ENCODE data around the gene REELD1. TPM values are rescaled to one million over a fixed set of nuclear protein-coding genes. Genes with fewer than 3 reads are reported as not detected.

Gene REELD1
- total and polyA plus RNA-seq, 12 donors, result 0.14 to 1.1 (median 0.40) TPM; not detected in 7

- DNase-seq, result no peak
- Histone ChIP-seq H3K36me3 (replicated peaks in 1 of 2) (no peaks in the 10 kb centered on the region), H3K4me1 (replicated peaks in 1 of 2) (no peaks in the 10 kb centered on the region), H3K27me3 (no peaks in the 10 kb centered on the region), H3K4me3 (no peak overlapping the region), H3K9me3 (replicated peaks in 1 of 3) (no peaks in the 10 kb centered on the region), H3K27ac (no peak overlapping the region)
- WGBS, 4 donors, result 70 to 91% (median 84%) methylated on average over 1 of the region's 1 CpG
- TF ChIP-seq POLR2A (IDR thresholded peaks at IDR 0.05), result no peak
- TF ChIP-seq CTCF (IDR thresholded peaks at IDR 0.05), result no peak
- intact Hi-C loops (cut with DNase I), result no loop called here
Observed at GRCh38 chr4:146232131-146232722, 17.9 kb downstream of the REELD1 start.

GRCh38 chr4:146235654-146236177 lies 21.4 kb downstream of the REELD1 start:
- no peaks in the 10 kb centered on the region for H3K27me3 ChIP-seq
- 71 to 87% (median 75%) methylated on average over 8 of the region's 8 CpGs for WGBS, 4 donors
- no peak overlapping the region for H3K4me3 ChIP-seq
- peak in 4 of 7 donors; percentile 29 to 41 (median 34) for DNase-seq
- H3K36me3 ChIP-seq (replicated peaks in 1 of 2), result no peaks in the 10 kb centered on the region
- intact Hi-C loops (cut with DNase I), result no loop called here
- TF ChIP-seq POLR2A (IDR thresholded peaks at IDR 0.05) (no peak), CTCF (IDR thresholded peaks at IDR 0.05) (no peak)
- no peaks in the 10 kb centered on the region for H3K9me3 ChIP-seq (replicated peaks in 1 of 3)
- H3K4me1 ChIP-seq (replicated peaks in 1 of 2), result peaks cover 0 to 3% of the 10 kb centered on the region in 2 donors
- peak overlapping the region in 1 of 5 donors; percentile 33 for H3K27ac ChIP-seq

- DNase-seq, result no peak
- WGBS, 4 donors, result 73 to 94% (median 83%) methylated on average over 5 of the region's 5 CpGs
- no peaks in the 10 kb centered on the region for H3K27me3 ChIP-seq
- TF ChIP-seq POLR2A (IDR thresholded peaks at IDR 0.05), result no peak
- no peak for TF ChIP-seq CTCF (IDR thresholded peaks at IDR 0.05)
- intact Hi-C loops (cut with DNase I), result no loop called here
- no peak overlapping the region for H3K4me3 ChIP-seq
- no peaks in the 10 kb centered on the region for H3K36me3 ChIP-seq (replicated peaks in 1 of 2)
- peaks cover 5 to 6% of the 10 kb centered on the region in 2 donors for H3K4me1 ChIP-seq (replicated peaks in 1 of 2)
- H3K9me3 ChIP-seq (replicated peaks in 1 of 3), result no peaks in the 10 kb centered on the region
- H3K27ac ChIP-seq, result no peak overlapping the region
Observed at GRCh38 chr4:146236216-146236615, 21.9 kb downstream of the REELD1 start.

- Histone ChIP-seq H3K4me1 (replicated peaks in 1 of 2) (peaks cover 11 to 12% of the 10 kb centered on the region in 2 donors), H3K4me3 (no peak overlapping the region), H3K36me3 (replicated peaks in 1 of 2) (no peaks in the 10 kb centered on the region), H3K27ac (no peak overlapping the region), H3K9me3 (replicated peaks in 1 of 3) (no peaks in the 10 kb centered on the region), H3K27me3 (no peaks in the 10 kb centered on the region)
- TF ChIP-seq POLR2A (IDR thresholded peaks at IDR 0.05) (no peak), CTCF (IDR thresholded peaks at IDR 0.05) (no peak)
- intact Hi-C loops (cut with DNase I), result no loop called here
- DNase-seq, result peak in 2 of 7 donors; percentile 16 to 32
- WGBS, 4 donors, result 40 to 53% (median 47%) methylated on average over 6 of the region's 6 CpGs
Observed at GRCh38 chr4:146237092-146237491, 22.8 kb downstream of the REELD1 start.

All from adrenal gland (tissue), 12 donors.